ENCODE results near the gene NUDT17.

DNA sequence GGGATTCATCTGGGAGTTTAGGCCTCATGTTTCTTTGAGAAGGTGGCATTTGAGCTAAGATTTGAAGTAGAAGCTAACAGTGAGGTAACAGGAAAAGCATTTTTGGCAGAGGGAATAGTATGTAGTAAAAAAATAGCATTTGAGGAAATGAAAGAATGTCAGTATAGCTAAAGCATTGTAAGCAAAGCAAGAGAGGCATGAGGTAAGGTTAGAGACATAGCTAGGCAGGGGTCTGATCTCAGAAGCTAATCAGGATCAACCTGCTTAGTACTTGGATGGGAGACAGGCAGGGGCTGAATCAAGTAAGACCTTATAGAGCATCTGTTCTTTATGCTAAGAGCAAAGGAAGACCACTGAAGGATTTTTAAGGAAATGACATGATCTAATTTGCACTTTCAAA, 17.5 kb upstream of the NUDT17 start:
- TF ChIP-seq, protein P1, sequence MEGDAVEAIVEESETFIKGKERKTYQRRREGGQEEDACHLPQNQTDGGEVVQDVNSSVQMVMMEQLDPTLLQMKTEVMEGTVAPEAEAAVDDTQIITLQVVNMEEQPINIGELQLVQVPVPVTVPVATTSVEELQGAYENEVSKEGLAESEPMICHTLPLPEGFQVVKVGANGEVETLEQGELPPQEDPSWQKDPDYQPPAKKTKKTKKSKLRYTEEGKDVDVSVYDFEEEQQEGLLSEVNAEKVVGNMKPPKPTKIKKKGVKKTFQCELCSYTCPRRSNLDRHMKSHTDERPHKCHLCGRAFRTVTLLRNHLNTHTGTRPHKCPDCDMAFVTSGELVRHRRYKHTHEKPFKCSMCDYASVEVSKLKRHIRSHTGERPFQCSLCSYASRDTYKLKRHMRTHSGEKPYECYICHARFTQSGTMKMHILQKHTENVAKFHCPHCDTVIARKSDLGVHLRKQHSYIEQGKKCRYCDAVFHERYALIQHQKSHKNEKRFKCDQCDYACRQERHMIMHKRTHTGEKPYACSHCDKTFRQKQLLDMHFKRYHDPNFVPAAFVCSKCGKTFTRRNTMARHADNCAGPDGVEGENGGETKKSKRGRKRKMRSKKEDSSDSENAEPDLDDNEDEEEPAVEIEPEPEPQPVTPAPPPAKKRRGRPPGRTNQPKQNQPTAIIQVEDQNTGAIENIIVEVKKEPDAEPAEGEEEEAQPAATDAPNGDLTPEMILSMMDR (IDR thresholded peaks at IDR 0.05 in 2 of 3, conservative IDR thresholded peaks at IDR 0.05 in 1 of 3; ENCODE audit: insufficient read depth in 2 of 3, low read depth in 1 of 3, low read length in 3 of 3), result no peak
- TF ChIP-seq, protein P2, sequence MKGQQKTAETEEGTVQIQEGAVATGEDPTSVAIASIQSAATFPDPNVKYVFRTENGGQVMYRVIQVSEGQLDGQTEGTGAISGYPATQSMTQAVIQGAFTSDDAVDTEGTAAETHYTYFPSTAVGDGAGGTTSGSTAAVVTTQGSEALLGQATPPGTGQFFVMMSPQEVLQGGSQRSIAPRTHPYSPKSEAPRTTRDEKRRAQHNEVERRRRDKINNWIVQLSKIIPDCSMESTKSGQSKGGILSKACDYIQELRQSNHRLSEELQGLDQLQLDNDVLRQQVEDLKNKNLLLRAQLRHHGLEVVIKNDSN (CRISPR knock-in tag; IDR thresholded peaks at IDR 0.05), result no peak
- TF ChIP-seq NFE2L1 (tag; IDR thresholded peaks at IDR 0.05; ENCODE audit: borderline replicate concordance, low read depth) (no peak), CCAR2 (IDR thresholded peaks at IDR 0.05; ENCODE audit: low read depth, low read length) (no peak), YY1 (IDR thresholded peaks at IDR 0.05; ENCODE audit: borderline replicate concordance in 1 of 3, control insufficient read depth in 1 of 3, extremely low read depth in 1 of 3, insufficient read depth in 3 of 3, insufficient read length in 1 of 3, insufficient replicate concordance in 2 of 3, low read depth in 1 of 3, low read length in 2 of 3) (no peak), POLR2A (conservative IDR thresholded peaks at IDR 0.05) (no peak), ETV5 (CRISPR knock-in tag; IDR thresholded peaks at IDR 0.05; ENCODE audit: low read depth) (no peak), NR2C2 (CRISPR knock-in tag; IDR thresholded peaks at IDR 0.05) (no peak), NR2C2 (tag; IDR thresholded peaks at IDR 0.05) (no peak), BDP1 (IDR thresholded peaks at IDR 0.05; ENCODE audit: insufficient read depth, insufficient read length) (no peak), MEF2A (IDR thresholded peaks at IDR 0.05; ENCODE audit: control insufficient read depth, low read depth, low read length) (no peak)
- TF ChIP-seq, protein P3, sequence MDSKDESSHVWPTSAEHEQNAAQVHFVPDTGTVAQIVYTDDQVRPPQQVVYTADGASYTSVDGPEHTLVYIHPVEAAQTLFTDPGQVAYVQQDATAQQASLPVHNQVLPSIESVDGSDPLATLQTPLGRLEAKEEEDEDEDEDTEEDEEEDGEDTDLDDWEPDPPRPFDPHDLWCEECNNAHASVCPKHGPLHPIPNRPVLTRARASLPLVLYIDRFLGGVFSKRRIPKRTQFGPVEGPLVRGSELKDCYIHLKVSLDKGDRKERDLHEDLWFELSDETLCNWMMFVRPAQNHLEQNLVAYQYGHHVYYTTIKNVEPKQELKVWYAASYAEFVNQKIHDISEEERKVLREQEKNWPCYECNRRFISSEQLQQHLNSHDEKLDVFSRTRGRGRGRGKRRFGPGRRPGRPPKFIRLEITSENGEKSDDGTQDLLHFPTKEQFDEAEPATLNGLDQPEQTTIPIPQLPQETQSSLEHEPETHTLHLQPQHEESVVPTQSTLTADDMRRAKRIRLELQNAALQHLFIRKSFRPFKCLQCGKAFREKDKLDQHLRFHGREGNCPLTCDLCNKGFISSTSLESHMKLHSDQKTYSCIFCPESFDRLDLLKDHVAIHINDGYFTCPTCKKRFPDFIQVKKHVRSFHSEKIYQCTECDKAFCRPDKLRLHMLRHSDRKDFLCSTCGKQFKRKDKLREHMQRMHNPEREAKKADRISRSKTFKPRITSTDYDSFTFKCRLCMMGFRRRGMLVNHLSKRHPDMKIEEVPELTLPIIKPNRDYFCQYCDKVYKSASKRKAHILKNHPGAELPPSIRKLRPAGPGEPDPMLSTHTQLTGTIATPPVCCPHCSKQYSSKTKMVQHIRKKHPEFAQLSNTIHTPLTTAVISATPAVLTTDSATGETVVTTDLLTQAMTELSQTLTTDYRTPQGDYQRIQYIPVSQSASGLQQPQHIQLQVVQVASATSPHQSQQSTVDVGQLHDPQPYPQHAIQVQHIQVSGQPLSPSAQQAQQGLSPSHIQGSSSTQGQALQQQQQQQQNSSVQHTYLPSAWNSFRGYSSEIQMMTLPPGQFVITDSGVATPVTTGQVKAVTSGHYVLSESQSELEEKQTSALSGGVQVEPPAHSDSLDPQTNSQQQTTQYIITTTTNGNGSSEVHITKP (IDR thresholded peaks at IDR 0.05; ENCODE audit: partially characterized antibody), result no peak
- TF ChIP-seq, protein P4, sequence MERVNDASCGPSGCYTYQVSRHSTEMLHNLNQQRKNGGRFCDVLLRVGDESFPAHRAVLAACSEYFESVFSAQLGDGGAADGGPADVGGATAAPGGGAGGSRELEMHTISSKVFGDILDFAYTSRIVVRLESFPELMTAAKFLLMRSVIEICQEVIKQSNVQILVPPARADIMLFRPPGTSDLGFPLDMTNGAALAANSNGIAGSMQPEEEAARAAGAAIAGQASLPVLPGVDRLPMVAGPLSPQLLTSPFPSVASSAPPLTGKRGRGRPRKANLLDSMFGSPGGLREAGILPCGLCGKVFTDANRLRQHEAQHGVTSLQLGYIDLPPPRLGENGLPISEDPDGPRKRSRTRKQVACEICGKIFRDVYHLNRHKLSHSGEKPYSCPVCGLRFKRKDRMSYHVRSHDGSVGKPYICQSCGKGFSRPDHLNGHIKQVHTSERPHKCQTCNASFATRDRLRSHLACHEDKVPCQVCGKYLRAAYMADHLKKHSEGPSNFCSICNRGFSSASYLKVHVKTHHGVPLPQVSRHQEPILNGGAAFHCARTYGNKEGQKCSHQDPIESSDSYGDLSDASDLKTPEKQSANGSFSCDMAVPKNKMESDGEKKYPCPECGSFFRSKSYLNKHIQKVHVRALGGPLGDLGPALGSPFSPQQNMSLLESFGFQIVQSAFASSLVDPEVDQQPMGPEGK (CRISPR knock-in tag; IDR thresholded peaks at IDR 0.05; ENCODE audit: borderline replicate concordance), result no peak
